Measurements from ENCODE around the gene CRX. TPM values are rescaled to one million over a fixed set of nuclear protein-coding genes. Genes with fewer than 3 reads are reported as not detected.
"Not testable (repeated sequence)": the region's sequence is repeated elsewhere in the genome, so short reads cannot be mapped to it uniquely, and the experiment has no call there.

CRX gene
- total and polyA plus RNA-seq, 2 of the 13 experiments (the other 11 are each of a cell fraction or from before 2014, with no cell fraction given) = not detected

DNA sequence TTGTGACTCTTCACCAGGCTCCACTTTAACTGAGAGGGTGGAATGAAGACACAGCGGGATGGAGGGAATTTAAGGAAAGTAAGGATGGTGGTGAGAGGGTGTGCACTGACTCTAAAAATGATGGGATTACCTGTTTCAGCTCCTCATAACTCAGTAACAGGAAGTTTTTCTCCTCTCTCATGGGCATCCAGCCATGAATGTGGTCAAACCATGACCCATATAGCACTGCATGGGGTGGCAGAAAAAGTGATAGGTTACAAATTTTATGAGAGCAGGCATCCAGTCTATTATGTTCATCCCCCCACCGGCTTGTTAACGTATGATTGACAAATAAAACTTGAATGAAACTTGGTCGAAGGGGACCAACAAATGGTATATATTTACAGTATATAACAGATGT, 57.2 kb downstream of the CRX start (continued):
- TF ChIP-seq REXO4 (CRISPR knock-in tag; IDR thresholded peaks at IDR 0.05; ENCODE audit: borderline replicate concordance) = no peak
- no peak for TF ChIP-seq ZNF788 (CRISPR knock-in tag; IDR thresholded peaks at IDR 0.05; ENCODE audit: borderline replicate concordance)
- TF ChIP-seq HHEX (CRISPR knock-in tag; IDR thresholded peaks at IDR 0.05) = no peak
- TF ChIP-seq, protein P1, sequence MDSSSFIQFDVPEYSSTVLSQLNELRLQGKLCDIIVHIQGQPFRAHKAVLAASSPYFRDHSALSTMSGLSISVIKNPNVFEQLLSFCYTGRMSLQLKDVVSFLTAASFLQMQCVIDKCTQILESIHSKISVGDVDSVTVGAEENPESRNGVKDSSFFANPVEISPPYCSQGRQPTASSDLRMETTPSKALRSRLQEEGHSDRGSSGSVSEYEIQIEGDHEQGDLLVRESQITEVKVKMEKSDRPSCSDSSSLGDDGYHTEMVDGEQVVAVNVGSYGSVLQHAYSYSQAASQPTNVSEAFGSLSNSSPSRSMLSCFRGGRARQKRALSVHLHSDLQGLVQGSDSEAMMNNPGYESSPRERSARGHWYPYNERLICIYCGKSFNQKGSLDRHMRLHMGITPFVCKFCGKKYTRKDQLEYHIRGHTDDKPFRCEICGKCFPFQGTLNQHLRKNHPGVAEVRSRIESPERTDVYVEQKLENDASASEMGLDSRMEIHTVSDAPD (CRISPR knock-in tag; IDR thresholded peaks at IDR 0.05) = no peak

DNA sequence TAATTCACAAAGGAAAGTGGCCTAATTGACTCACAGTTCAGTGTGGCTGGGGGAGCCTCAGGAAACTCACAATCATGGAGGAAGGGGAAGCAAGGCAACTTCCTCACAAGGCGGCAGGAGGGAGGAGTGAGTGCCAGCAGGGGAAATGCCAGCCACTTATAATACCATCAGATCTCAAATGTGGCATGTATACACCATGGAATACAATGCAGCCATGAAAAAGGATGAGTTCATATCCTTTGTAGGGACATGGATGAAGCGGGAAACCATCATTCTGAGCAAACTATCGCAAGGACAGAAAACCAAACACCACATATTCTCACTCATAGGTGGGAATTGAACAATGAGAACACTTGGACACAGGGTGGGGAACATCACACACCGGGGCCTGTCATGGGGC, 57.6 kb downstream of the CRX start:
- ATAC-seq; H2AFZ ChIP-seq (ENCODE audit: low read length); intact Hi-C loops (cut with micrococcal nuclease; ENCODE audit: unreplicated experiment); CTCF ChIA-PET (ENCODE audit: low intra/inter-chr PET ratio, low total read pairs); in situ Hi-C loops (cut with HindIII; ENCODE audit: extremely low pct_ligation_motif_present, low pct_unique_long_range_greater_than_20kb); H3K27ac ChIP-seq (ENCODE audit: extremely low read length, insufficient read depth, low read length); H3K9me3 ChIP-seq (ENCODE audit: low read length); H3K9ac ChIP-seq (ENCODE audit: insufficient read depth, low read depth, low read length); FAIRE-seq; H3K4me3 ChIP-seq (replicated peaks in 1 of 3; ENCODE audit: insufficient read depth in 1 of 3, low read depth in 2 of 3, low read length in 3 of 3); DNase-seq (ENCODE audit: low spot score); H3K27me3 ChIP-seq (ENCODE audit: control insufficient read depth in 1 of 2, insufficient read depth in 2 of 2, low read length in 2 of 2); H4K20me1 ChIP-seq (ENCODE audit: insufficient read depth, low read length); BruUV-seq (replicated peaks); POLR2A ChIA-PET; H3K4me2 ChIP-seq (ENCODE audit: low read depth, low read length): not testable (repeated sequence)
- peaks cover 12% of the 10 kb centered on the region for H3K79me2 ChIP-seq (ENCODE audit: insufficient read depth, low read length)
- peaks cover 10 to 61% of the 10 kb centered on the region in 2 experiments for H3K36me3 ChIP-seq (replicated peaks in 1 of 2; ENCODE audit: control insufficient read depth in 1 of 2, insufficient read depth in 2 of 2, low read length in 2 of 2)
- WGBS (ENCODE audit: low lambda C conversion rate) = 69% methylated on average over 4 of the region's 4 CpGs
- peaks cover 25% of the 10 kb centered on the region for H3K4me1 ChIP-seq (ENCODE audit: insufficient read depth, low read length)

GRCh38 chr19:47881757-47882156, 60.0 kb downstream of the CRX start:
- DNase-seq (ENCODE audit: low spot score) (no peak), FAIRE-seq (no peak), ATAC-seq (no peak)
- POLR2A ChIA-PET = no interaction called here
- H3K9me3 ChIP-seq (ENCODE audit: low read length) = no peaks in the 10 kb centered on the region
- no peaks in the 10 kb centered on the region; a peak in 1 of 5 replicates for H3K27me3 ChIP-seq (ENCODE audit: control insufficient read depth in 1 of 2, insufficient read depth in 2 of 2, low read length in 2 of 2)
- H3K36me3 ChIP-seq (replicated peaks in 1 of 2; ENCODE audit: control insufficient read depth in 1 of 2, insufficient read depth in 2 of 2, low read length in 2 of 2) = peaks cover 10 to 46% of the 10 kb centered on the region in 2 experiments
- peaks cover 4% of the 10 kb centered on the region; the same call in 1 of the 2 replicates for H4K20me1 ChIP-seq (ENCODE audit: insufficient read depth, low read length)
- no peak overlapping the region for H3K9ac ChIP-seq (ENCODE audit: insufficient read depth, low read depth, low read length)
- no TSS peak for BruUV-seq (replicated peaks)
- in situ Hi-C loops (cut with HindIII; ENCODE audit: extremely low pct_ligation_motif_present, low pct_unique_long_range_greater_than_20kb) (no loop called here), intact Hi-C loops (cut with micrococcal nuclease; ENCODE audit: unreplicated experiment) (no loop called here)
- H3K4me3 ChIP-seq (replicated peaks in 1 of 3; ENCODE audit: insufficient read depth in 1 of 3, low read depth in 2 of 3, low read length in 3 of 3) = no peak overlapping the region
- H2AFZ ChIP-seq (ENCODE audit: low read length) = no peak overlapping the region
- peaks cover 27% of the 10 kb centered on the region for H3K79me2 ChIP-seq (ENCODE audit: insufficient read depth, low read length)
- 96% methylated on average over 5 of the region's 5 CpGs for WGBS (ENCODE audit: low lambda C conversion rate)
- H3K27ac ChIP-seq (ENCODE audit: extremely low read length, insufficient read depth, low read length) = no peak overlapping the region
- CTCF ChIA-PET (ENCODE audit: low intra/inter-chr PET ratio, low total read pairs) = no interaction called here
- no peak overlapping the region for H3K4me2 ChIP-seq (ENCODE audit: low read depth, low read length)
- peaks cover 43% of the 10 kb centered on the region for H3K4me1 ChIP-seq (ENCODE audit: insufficient read depth, low read length)
- TF ChIP-seq REXO4 (CRISPR knock-in tag; IDR thresholded peaks at IDR 0.05; ENCODE audit: borderline replicate concordance) (no peak), ATF6 (CRISPR knock-in tag; conservative IDR thresholded peaks at IDR 0.05) (no peak), ZNF792 (CRISPR knock-in tag; IDR thresholded peaks at IDR 0.05) (no peak), ARHGAP35 (CRISPR knock-in tag; IDR thresholded peaks at IDR 0.05; ENCODE audit: borderline replicate concordance) (no peak), MLX (CRISPR knock-in tag; IDR thresholded peaks at IDR 0.05) (no peak)
- TF ChIP-seq, protein P2, sequence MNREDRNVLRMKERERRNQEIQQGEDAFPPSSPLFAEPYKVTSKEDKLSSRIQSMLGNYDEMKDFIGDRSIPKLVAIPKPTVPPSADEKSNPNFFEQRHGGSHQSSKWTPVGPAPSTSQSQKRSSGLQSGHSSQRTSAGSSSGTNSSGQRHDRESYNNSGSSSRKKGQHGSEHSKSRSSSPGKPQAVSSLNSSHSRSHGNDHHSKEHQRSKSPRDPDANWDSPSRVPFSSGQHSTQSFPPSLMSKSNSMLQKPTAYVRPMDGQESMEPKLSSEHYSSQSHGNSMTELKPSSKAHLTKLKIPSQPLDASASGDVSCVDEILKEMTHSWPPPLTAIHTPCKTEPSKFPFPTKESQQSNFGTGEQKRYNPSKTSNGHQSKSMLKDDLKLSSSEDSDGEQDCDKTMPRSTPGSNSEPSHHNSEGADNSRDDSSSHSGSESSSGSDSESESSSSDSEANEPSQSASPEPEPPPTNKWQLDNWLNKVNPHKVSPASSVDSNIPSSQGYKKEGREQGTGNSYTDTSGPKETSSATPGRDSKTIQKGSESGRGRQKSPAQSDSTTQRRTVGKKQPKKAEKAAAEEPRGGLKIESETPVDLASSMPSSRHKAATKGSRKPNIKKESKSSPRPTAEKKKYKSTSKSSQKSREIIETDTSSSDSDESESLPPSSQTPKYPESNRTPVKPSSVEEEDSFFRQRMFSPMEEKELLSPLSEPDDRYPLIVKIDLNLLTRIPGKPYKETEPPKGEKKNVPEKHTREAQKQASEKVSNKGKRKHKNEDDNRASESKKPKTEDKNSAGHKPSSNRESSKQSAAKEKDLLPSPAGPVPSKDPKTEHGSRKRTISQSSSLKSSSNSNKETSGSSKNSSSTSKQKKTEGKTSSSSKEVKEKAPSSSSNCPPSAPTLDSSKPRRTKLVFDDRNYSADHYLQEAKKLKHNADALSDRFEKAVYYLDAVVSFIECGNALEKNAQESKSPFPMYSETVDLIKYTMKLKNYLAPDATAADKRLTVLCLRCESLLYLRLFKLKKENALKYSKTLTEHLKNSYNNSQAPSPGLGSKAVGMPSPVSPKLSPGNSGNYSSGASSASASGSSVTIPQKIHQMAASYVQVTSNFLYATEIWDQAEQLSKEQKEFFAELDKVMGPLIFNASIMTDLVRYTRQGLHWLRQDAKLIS (CRISPR knock-in tag; IDR thresholded peaks at IDR 0.05) = no peak

Data from HepG2 (cell line).